NCI-H187 (cell line): ENCODE data around the gene SAMD4B.
"Not testable (repeated sequence)": the region's sequence is repeated elsewhere in the genome, so short reads cannot be mapped to it uniquely, and the experiment has no call there.

Experiments used
- DNase-seq, 2 experiments: peaks; one replicate each; lab custom pipeline; 2025; lab: John Stamatoyannopoulos, UW

The SAMD4B gene

DNA sequence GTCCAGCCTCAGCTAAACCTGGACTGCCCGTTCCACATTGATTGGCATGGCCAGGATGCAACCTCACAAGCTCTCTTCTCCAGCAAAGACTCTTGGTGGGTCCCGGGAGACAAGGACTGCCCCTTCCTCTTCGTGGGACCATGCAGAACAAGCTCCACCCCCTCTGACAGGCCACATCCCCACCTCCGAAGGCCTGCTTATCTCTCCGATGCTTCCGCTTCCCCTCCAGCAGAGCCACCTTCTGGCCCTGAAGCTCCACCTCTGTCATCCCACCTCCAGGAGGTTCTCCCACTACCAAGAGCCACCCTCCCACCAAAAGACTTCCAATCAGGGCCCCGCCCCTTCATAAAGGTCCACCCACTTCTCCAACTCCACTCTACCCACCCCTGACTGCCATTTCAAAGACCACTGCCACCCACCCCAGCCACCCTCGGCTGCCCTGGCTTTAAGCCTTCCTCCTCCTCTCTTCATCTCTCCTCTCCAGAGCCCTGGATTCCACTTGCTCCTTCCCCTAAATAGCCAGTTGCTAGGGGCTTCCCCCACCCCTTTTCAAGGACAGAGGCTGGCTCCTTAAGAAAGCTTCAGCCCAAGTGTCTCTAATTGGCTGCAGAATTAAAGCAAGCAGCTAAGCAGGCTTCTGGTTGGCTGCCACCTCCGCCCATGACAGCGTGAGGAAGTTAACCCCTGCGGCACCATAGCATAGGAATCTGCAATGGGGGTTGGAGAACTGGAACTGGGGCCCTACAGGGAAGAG lies 31.5 kb upstream of the SAMD4B start:
- no peak for DNase-seq

DNA sequence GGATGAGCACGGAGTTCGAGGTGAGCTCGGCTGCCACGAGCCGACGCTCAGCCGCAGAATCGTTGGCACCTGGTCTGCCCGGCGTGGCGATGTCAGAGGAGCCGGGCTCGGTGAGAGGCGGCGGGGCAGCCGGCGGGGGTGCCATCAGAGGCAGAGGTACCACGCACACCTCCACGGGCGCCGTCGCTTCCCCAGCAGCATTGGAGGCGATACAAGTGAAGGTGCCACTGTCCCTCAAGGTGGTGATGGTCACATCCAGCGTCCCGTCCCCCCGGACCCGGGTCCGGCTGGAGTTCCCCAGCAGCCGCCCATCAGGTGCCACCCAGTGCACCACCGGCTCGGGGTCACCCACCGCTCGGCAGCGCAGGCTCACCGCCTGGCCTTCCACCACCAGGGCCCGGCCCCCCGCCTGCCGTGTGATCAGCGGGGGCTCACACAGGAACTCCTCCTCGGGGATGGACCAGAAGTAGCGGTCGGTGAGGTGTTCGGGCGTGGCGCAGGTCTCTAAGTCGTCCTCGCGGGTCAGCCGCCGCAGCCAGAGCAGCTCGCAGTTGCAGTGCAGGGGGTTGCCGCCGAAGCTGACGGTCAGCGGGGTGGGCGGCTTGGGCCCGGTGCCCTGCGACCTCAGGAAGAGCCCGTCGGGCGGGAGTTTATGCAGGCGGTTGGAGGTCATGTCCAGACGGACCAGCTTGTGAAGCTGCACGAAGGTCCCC lies 28.0 kb upstream of the SAMD4B start:
- DNase-seq: no peak

DNA sequence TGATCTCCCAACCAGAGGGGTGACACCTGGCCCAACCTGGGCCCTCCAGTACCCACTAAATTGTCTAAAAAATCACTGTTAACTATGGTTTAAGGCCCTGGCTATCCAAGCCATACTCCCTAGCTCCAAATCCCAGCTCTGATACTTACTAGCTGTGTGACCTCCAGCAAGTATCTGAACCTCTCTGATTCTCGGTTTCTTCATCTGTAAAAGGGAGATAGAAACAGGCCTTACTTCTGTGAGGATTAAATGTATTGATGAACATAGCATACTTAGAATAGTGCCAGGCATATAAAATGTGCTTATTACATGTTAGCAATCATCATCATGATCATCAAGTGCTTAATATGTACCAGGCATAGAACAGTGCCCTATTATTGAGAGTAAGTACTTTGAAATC lies 26.3 kb upstream of the SAMD4B start:
- DNase-seq: no peak

DNA sequence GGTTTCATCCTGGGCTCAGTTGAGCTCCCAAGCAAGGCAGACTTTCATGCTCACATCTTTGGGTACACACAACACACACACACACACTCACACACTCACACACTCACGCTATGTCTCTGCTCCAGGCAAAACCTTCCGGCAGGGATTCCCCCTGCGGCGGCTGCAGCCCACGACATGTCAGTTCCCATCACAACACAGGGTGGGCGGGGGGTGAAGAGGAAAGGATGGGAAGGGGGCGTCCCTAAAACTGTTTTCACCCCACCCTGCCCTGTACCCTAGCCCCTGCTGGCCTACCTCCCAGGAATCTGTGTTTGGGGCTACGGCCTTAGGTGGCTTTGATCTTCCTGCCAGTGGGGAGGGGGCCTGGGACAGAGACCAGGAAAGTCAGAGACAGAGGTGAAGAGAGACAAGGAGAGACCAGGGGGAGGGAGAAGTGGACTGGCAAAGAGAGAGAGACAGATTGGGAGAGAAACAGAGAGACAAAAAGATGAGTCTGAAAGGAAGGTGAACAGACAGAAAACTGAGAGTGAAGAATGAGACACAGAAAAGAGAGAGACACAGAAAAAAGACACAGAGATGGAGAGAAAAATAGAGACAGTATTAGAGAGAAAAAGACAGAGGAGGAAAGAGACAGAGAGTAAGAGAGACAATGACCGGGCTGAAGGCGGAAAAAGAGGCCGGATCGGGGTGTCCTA lies 25.4 kb upstream of the SAMD4B start:
- no peak for DNase-seq

DNA sequence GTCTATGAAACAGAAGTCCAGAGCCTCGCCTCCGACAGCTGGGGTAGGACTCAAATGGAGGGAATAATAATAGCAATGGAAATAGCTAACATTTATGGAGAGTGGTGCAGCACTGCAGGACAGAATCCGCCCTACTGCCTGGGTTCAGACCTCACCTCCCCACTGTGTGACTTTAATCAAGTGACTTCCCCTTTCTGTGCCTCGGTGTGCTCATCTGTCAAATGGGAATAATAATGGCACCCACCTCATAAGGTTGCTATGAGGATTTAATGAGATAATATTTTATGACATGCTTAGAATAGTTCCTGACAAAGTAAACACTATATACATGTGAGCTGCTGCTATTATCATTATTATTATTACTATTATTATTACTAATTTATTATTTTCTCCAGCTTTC lies 24.7 kb upstream of the SAMD4B start:
- no peak for DNase-seq

DNA sequence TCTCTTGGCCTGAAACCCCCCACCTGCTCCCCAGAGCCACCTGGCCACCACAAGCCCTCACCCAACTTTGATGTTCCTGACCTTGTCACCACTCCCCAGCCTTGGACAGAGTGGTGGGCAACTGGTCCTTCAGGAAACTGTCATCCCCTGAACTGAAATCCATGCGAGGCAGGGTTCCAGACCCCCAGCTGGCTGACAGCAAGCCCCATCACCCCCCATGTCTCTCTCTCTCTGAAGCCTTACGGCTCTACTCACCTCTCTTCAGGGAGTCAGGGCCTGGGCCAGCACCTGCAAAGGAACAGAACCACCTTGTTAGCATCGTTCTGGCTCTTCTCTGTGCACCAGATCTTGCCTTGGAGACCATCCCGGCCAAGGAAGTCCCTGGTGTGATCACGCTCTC lies 24.1 kb upstream of the SAMD4B start:
- DNase-seq: no peak

DNA sequence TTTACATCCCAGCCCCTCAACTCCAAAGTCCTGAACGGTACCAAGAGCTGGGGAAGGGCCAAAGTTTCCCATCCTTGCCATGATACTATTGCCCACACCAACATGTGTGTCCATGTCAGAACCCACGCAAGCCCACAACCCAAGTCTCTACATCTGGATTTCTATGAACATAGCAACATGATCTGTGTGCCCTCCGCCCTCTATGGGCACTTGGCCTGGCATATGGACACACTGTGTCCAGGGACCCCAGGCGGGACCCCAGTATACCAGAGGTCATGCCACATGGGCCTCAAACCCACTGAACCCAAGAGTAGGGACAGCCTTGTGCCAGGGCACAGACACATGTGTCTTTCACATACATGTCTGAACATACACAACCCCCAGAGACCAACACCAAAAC lies 23.5 kb upstream of the SAMD4B start:
- no peak for DNase-seq

DNA sequence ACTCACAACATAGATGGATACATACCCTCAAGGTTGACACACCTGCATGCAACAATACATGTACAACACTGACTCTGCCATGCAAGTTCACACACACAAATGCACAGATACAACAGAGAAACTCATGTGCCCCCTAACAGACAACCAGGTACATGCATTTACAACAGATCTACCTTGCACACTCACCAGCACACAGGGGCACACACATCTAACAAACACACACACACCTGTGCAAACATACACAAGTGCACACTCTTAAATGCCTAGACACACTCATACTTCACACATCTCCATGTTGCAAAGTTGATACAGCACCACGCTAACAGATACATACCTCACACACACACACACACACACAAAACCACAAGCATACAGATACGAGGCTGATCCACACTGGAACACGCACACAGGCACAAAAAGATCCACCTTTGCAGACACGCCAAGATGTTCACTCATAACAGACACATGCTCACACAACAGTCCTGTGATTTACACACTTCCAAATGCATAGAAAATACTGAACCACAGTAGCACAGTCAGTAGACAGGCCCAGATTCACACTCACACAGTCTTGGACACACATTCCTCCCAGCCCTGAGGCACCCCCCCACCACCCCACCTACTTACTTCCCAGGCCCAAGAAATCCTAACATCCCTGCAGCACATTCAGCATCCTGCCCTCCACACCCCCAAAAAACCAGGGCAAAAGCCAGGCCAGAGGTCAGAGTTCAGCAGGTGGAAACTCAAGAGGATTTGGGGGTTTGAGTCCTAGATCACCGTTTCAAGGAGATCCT lies 22.9 kb upstream of the SAMD4B start:
- no peak for DNase-seq

DNA sequence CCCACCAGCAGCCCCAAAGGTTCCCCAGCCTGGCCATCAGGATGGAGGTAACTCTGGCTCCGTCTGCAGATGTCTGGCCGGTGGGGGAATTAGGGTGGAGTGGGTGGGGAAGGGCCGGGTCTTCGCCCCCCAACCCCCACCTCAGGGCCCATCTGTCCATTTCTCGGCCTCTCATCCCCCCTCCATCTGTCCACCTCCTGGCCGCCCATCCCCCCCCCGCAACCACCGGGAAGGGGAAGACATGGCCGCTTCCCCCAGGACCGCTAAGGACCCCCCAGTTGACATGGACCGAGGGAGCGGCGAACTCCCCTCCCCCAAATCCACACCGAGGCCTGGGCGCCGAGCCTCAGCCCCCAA lies 22.4 kb upstream of the SAMD4B start:
- DNase-seq: no peak

DNA sequence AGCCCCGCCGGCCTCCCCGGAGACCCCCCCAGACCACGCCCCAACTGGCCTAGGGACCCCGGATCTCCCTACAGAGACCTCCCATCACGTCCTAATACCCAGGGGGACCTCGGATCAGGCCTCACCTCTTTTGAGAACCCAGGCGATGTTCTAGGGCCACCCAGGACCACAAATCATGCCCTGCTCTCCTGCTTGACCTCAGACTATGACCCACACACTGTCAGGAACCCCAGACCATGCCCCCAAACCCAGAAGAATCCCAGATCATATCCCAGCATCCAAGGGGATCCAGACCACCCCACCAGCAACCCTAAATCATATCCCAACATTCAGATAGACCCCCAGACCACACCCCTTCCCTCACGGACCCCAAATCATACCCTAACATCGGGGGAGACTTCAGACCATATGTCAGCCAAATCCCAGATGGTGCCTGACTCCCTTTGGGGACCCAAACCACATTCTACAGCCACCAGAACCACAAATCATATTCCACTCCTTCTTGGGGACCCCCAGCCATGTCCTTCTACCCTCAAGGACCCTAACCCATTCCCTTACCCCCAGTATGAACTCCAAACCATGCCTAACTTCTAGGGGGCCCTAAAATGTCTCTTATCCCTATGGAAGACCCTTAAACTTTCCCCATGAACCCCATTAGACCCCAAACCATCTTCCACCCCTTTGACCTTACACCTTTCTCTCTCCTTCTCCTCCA lies 20.9 kb upstream of the SAMD4B start:
- no peak for DNase-seq

DNA sequence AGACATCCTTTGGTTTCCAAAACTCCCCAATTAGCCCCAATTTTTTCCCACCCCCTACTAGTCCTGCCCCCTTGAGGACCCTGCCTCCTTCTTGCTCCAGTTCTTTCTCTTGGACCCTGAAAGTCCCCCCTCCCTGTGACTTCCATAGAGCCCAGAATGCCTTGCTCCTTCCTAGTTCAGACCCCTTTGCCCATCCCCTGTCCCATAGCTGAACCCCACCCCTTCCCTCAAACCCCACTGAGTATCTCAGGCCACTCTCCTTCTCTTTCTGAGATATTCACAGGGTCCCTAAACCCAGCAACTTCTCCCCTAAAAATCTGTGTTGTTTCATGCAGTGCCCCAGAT lies 20.4 kb upstream of the SAMD4B start:
- DNase-seq: no peak

DNA sequence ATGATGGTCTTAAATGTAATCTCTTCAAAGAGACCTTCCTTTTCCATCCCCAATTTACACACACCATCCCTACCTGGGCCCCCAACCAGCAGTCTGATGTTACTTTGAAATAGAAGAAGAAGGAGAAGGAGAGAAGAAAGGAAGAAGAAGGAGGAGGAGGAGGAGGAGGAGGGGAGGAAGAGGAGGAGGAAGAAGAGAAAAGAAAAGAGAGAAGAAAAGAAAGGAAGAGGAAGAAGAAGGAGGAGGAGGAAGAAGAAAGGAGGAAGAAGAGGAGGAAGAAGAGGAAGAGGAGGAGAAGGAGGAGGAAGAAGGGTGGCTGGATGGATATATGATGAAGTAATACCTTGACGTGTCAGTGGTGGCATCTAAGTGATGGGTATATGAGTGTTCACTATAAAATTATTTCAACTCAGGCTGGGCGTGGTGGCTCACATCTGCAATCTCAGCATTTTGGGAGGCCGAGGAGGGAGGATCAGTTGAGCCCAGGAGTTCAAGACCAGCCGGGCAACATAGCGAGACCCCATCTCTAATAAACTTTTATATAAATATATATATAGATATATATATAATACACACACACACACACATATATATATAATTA lies 17.9 kb upstream of the SAMD4B start:
- DNase-seq: no peak

DNA sequence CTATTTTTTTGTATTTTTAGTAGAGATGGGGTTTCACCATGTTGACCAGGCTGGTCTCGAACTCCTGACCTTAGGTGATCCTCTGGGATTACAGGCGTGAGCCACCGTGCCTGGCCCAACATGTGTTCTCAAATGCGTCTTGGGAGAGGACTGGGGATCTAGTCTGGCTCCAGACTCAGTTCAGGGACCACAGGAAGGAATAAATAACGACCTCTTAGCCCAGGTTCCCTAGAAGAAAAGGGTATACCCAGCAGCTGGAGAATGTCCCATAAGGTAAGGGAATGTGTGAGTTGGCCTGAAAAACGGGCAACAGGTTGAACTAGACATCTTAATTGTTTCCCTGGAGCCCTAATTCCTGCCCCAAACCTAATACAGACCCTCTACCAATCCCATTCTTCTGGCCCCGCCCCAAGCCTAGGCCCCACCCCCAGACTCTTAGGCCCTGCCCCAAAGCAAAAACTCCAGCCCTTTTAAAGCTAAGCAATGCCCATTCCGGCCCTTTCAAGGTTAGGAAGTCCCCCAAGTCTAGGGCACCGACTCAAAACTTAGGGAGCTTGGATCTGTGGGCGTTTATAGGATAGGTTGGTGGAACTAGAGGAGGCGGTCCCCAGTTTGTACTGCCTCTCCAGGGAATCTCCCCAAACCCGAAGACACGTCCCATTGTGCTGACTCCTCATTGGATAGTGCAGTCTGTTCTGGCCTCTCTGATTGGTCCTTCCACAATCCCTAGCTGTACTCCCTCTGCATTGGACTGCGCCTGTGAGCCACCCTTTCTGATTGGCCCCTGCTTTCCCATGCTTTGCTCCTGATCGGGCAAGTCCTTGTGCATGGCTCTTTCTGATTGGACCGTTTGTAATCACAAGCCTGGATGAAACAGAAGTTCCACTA lies 16.2 kb upstream of the SAMD4B start:
- DNase-seq: no peak

DNA sequence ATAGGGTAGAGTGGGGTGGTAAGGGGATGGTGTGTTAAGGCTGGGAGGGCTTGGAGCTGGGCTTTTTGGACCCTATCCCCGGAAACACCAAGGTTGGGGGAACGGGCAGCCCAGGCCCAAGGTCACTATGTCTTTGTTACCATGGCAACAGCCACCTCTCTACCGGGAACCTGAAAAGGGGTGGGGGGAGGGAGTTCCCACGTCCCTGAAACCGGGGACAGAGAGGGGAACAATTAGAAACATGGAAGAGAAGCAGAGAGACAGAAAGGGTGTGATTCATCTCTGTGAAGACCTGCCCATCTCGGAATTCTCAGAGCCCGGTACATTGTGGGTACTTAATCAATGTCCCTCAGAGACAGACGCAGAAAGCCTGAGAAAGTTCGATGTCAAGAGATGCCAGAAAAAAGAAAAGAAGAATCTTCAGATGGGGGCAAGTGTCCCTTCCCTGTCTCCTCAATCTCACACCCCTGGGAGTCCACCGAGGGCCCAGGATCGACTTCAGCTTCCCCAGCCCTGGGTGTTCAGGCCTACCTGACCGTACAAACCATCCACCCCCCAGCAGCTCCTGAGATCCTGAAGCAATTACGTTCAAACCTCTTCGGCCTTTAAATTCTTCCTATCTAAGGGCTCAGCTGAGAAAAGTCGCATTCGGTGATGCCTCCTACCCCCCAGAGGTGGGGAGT lies 14.7 kb upstream of the SAMD4B start:
- no peak for DNase-seq

DNA sequence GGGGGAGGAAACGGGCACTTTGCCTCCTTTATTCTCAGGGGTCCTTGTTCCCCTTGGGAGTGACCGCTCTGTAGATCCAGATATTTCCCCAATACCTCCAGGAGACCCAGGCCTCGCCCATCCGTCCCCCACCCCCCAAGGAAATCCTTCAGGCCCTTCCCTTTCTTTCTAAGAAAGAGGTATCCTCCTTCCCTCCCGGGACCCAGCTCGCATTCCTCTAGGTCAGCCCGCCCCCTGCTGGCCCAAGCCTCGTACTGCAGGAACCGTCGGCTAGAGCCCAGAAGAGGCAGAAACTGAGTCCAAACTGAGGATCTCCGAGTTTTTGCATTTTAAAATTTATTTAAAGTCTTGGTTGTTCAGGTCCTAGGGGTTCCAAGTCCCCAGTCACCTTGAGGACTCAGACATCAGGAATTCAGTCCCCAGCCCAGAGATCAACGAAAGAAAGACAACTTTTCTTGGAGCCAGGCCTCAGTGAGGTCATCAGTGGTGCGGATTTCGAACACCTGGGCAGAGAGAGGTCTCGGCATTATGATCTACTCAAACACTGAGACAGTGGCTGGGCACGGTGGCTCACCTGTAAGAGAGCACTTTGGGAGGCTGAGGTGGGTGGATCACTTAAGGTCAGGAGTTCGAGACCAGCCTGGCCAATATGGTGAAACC lies 14.0 kb upstream of the SAMD4B start:
- DNase-seq: peak; percentile 36 to 48

DNA sequence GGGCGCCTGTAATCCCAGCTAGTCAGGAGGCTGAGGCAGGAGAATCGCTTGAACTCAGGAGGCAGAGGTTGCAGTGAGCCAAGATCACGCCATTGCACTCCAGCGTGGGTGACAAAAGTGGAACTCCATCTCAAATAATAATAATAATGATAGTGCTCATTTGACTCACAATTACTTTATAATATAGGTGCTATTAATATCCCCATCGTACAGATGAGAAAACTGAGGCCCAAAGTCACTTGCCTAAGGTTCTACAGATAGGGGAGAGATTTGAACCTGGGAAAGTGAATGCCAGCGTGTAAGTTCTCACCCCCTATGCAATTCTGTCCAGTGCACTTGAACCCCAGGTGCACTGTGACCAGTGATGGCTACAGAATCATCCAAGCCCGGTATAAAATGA lies 12.3 kb upstream of the SAMD4B start:
- no peak for DNase-seq

DNA sequence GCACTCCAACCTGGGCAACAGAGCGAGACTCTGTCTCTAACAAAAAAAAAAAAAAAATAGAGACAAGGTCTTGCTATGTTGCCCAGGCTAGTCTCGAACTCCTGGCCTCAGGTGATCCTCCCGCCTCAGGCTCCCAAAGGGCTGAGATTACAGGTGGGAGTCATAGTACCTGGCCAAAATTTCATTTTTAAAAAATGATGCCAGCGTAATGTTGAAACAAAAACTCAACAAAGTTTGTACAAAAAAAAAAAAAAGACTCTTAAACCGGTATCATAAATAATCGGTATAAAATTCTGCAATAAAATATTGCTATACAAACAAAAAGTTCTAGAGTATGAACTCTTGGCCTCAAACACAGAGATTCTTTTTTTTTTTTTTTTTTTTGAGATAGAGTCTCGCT lies 9.9 kb upstream of the SAMD4B start:
- DNase-seq: no peak

DNA sequence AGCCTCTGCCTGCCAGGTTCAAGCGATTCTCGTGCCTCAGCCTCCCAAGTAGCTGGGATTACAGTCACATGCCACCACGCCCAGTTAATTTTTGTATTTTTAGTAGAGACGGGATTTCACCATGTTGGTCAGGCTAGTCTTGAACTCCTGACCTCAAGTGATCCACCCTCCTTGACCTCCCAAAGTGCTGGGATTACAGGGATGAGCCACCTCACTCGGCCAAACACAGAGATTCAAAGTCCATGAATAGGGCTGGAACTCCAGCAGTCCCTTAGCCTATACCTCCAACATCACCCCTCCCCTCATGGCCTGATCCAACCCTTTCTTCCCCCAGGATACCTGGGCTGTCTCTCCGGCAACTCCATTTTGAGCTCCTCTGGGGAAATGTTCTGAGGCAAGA lies 9.5 kb upstream of the SAMD4B start:
- DNase-seq: not testable (repeated sequence)

DNA sequence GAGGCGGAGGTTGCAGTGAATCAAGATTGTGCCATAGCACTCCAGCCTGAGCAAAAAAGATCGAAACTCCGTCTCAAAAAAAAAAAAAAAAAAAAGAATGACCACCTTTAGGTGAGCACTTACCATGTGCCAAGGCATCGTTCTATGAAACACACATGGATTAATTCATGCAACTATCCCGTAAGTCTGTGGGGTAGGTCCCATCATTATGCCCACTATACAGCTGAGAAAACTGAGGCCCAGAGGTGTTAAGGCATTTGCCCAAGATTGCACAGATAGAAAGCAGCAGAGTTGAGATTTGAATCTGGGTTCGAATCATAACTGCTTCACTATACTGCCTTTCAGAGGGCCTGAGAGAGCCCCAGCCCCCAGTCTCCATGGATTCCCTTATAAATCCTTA lies 8.7 kb upstream of the SAMD4B start:
- DNase-seq: no peak
